Measurements from ENCODE around the gene ZNF408.

ZNF408 gene

DNA sequence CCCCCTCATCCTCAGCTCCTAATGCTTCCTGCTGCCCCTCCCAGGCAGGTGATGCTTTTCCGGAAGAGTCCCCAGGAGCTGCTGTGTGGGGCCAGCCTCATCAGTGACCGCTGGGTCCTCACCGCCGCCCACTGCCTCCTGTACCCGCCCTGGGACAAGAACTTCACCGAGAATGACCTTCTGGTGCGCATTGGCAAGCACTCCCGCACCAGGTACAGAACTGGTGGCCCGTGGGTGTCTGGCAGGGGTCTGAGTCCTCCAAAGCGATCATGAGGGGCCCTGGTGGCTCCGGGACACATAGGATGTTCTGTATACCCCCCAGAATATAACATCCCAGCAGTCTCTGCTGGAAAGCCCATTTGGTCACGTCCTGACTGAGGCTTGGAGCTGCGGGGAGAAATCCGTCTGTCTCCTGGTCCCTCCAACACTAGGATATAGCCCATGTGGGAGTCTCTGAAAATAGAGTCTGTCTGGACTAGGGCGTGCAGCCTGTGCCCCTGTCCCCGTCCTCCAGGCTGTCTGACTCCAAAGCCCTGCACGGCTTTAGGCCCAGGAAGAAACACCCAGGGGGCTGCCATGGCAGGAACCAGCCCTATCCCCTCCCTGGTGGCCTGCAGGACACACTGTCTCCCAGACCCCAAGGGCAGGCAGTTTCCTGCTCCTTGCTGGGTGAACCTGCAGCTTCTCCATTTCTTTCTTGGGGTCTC, 27.3 kb downstream of the ZNF408 start:
- DNase-seq (ENCODE audit: low read depth in 2 of 2) = no peak

DNA sequence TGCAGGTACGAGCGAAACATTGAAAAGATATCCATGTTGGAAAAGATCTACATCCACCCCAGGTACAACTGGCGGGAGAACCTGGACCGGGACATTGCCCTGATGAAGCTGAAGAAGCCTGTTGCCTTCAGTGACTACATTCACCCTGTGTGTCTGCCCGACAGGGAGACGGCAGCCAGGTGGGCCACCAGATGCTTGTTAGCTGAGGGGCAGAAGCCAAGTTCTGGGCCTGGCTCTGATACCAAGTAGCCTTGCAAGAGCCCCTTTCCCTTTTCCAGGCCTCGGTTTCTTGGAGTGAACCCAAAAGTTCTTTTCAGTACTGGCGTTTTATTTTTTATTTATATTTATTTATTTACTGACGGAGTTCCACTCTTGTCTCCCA, 27.8 kb downstream of the ZNF408 start:
- DNase-seq (ENCODE audit: low read depth in 2 of 2) = no peak

- DNase-seq (ENCODE audit: low read depth in 2 of 2) = no peak
Observed at GRCh38 chr11:46729110-46730027, 28.5 kb downstream of the ZNF408 start.

DNA sequence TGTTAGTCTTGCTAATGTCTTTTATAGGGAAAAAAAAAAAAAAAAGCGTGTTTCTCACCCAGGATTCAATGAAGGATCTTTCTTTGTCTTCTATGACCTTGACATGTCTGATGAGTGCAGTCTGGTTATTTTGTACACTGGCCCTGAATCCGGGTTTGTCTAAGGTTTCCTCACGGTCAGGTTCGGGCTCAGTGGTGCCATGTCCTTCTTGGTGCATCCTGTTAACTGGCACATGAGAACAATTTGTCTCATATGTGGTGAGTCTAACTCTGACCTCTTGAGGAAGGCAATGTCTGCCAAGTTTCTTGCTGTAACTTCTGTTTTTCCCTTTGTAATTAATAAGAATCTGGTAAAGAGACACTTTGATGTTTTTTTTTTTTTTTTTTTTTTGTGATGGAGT, 30.7 kb downstream of the ZNF408 start:
- no peak for DNase-seq (ENCODE audit: low read depth in 2 of 2)

- DNase-seq (ENCODE audit: low read depth in 2 of 2) = no peak
Observed at GRCh38 chr11:46733234-46733633, 32.4 kb downstream of the ZNF408 start.

DNA sequence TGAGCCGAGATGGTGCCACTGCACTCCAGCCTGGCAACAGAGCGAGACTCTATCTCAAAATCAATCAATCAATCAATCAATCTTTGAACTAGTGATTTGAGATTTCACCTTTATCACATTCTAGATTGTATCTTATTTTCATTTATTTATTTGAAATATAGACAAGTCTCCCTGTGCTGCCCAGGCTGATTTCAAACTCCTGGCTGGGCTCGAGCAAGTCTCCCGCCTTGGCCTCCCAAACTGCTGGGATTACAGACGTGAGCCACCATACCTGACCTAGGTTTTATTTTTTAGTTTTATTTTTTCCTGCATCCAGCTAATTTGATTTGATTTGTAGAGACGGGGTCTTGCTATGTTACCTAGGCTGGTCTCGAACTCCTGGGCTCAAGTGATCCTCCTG, 35.3 kb downstream of the ZNF408 start:
- DNase-seq (ENCODE audit: low read depth in 2 of 2) = no peak

DNA sequence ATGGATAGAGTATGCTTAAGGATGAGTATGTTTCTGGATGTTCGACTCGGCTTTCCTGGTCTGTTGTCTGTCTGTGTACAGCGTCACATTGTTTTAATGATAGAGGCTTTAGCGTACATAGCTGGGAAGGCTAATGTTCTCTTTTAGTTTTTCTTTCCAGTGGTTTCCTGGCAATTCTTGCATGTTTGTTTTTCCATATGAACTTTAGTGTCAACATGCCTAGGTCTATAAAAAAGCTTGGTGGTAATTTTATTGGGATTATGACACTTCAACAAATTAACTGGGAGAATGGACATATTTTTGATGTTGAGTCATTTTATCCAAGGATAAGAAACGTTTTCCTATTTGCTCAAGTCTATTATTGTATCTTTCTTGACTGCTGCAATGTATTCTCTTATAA, 35.8 kb downstream of the ZNF408 start:
- DNase-seq (ENCODE audit: low read depth in 2 of 2) = no peak

DNA sequence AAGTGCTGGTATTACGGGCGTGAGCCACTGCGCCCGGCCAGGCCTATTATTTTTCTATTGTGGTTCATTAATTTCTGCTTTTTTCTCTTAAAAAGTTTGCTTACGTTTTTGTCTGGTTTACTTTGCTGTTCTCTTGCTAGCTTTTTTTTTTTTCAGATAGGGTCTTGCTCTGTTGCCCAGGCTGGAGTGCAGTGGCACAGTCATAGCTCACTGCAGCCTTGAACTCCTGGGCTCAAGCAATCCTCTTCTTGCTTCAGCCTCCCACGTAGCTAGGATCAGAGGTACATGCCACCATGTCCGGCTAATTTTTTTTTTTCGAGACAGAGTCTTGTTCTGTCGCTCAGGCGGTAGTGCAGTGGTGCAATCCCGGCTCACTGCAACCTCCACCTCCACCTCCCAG, 36.9 kb downstream of the ZNF408 start:
- DNase-seq (ENCODE audit: low read depth in 2 of 2) = no peak

DNA sequence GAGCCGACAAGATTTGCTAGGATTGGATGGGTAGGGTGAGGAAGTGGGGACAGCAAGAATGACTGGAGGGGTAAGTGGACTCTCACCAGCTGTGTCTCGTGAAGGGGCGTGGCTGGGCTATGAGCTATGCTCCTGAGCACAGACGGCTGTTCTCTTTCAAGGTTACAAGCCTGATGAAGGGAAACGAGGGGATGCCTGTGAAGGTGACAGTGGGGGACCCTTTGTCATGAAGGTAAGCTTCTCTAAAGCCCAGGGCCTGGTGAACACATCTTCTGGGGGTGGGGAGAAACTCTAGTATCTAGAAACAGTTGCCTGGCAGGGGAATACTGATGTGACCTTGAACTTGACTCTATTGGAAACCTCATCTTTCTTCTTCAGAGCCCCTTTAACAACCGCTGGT, 38.1 kb downstream of the ZNF408 start:
- DNase-seq (ENCODE audit: low read depth in 2 of 2) = no peak

DNA sequence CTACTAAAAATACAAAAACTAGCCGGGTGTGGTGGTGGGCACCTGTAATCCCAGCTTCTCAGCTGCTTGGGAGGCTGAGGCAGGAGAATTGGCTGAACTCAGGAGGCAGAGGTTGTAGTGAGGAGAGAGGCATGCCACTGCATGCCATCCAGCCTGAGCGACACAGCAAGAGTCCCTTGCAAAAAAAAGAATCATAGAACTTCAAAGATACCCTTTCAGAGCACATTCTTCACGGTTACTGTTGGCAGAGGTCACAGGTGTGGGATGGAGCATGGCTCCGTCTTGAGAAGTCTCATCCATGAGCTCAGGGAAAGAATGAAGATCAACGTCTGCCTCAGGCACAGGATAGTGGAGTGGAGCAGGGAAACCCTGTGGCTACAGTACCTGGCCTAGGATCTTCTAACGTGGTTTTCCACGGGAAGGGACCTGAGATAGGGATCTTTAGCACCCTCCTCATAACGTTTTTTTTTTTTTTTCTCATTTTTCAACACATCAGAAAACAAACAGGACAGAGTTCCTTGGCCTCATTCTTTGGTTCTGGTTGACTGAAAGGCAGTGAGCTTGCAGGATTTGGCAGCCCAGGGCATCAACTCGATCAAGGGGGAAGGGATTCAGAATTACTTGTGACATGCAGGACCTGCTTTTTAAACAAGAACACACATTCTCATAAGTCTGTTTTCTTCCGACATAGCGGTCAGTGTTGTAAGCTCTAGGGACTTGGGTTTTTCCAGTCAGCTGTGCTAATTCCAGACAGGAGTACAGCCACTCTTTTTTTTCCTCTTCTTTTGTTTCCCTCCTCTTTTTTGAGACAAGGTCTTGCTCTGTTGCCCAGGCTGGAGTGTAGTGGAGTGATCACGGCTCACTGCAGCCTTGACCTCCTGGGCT, 41.0 kb downstream of the ZNF408 start:
- DNase-seq (ENCODE audit: low read depth in 2 of 2) = no peak

- no peak for DNase-seq (ENCODE audit: low read depth in 2 of 2)
Observed at GRCh38 chr11:46743043-46743442, 42.2 kb downstream of the ZNF408 start.

DNA sequence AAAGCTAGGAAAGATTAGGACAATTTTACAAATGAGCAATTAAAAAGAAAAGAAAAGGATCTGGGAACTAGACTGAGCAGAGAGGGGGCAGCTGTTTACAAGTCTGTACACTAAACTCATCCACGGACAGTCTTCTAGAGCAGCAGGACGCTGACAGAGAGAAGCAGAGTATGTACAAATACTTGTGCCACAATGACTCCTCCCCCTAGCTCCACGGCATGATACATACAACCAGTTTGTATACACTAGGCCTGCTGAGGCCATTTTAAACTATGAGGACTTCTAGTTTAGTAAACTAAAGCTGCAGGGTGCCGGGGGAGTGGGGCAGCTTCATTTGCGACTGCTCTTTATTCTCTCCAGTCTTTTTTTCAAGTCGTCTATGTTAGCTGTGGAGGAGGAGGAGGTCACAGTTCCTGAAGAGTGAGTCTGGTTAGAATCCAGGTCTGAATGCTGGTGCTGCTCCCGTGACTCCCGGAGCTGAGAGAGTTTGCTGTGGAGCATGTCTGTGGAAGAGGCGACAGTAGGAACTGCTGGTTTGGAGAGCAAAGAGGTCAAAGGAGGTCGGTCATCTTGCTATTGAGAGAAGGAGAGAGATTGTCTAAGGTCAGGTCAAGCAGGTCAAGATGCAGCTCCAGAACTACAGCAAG, 43.0 kb downstream of the ZNF408 start:
- DNase-seq (ENCODE audit: low read depth in 2 of 2) = no peak

- DNase-seq (ENCODE audit: low read depth in 2 of 2) = no peak
Observed at GRCh38 chr11:46745328-46745727, 44.5 kb downstream of the ZNF408 start.

DNA sequence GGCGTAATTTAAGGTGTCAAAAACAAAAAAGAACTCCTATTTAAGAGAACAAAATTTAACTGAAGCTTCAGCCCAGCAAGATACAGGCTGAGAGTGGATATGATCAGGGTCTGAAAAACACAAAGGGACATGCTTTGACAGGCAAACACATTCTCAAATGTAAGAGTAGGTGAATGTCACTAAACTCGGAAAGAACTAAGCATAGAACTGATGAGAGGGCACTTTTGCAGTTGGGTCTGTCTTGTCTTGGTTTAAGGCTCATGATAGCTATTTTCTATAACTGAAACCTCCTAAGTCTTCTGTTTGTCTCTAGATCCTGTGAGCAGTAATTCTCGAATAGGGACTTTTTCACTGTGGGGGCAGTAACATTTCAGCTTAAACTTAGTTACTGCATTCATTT, 45.2 kb downstream of the ZNF408 start:
- DNase-seq (ENCODE audit: low read depth in 2 of 2) = no peak

- no peak for DNase-seq (ENCODE audit: low read depth in 2 of 2)
Observed at GRCh38 chr11:46747150-46747549, 46.3 kb downstream of the ZNF408 start.
